Lung (tissue), 12 donors: ENCODE results near the gene ADRA1B. TPM values are rescaled to one million over a fixed set of nuclear protein-coding genes. Genes with fewer than 3 reads are reported as not detected.

Experiments used
- ATAC-seq: fragments of 200-7000 bp; cut with Tn5 transposase; one replicate; pipeline ENCODE4 v1.9.1; 2020; ENCODE audit warnings: moderate number of reproducible peaks; ENCODE audit not compliant: insufficient read depth, low FRiP score
- DNase-seq, 3 donors: peaks; one replicate each; pipeline ENCODE4 v3.0.0-alpha.2; 2013 to 2017
- H3K27ac ChIP-seq, 2 donors: one replicate each; pipeline ENCODE4 v1.5.1; 2013; ENCODE audit warnings: mild to moderate bottlenecking in 2 of 2, moderate library complexity in 2 of 2, control low read depth in 1 of 2, inconsistent platforms in 1 of 2, low read depth in 1 of 2, low read length in 1 of 2
- H3K27me3 ChIP-seq, 3 donors: one replicate each; pipeline ENCODE4 v1.5.1; 2013; ENCODE audit warnings: low read length in 2 of 3; ENCODE audit not compliant: control insufficient read depth in 3 of 3, insufficient read depth in 3 of 3
- H3K36me3 ChIP-seq, 4 donors: one replicate each; pipeline ENCODE4 v1.5.1; 2013; ENCODE audit warnings: low read length in 4 of 4, mild to moderate bottlenecking in 1 of 4, moderate library complexity in 1 of 4; ENCODE audit not compliant: control insufficient read depth in 4 of 4, insufficient read depth in 4 of 4
- H3K4me1 ChIP-seq, 5 donors: one replicate each; pipeline ENCODE4 v1.5.1; 2013; ENCODE audit warnings: low read length in 5 of 5, mild to moderate bottlenecking in 2 of 5, moderate library complexity in 1 of 5; ENCODE audit not compliant: control insufficient read depth in 5 of 5, insufficient read depth in 5 of 5
- H3K4me3 ChIP-seq: one replicate; pipeline ENCODE4 v1.5.1; 2013; ENCODE audit warnings: mild to moderate bottlenecking, control low read depth, moderate library complexity
- H3K9ac ChIP-seq, 2 donors: one replicate each; pipeline ENCODE4 v1.5.1; 2013; ENCODE audit warnings: low read length in 2 of 2, control low read depth in 1 of 2; ENCODE audit not compliant: insufficient read depth in 1 of 2
- H3K9me3 ChIP-seq, 4 donors: one replicate each; pipeline ENCODE4 v1.5.1; 2013; ENCODE audit warnings: low read length in 3 of 4, mild to moderate bottlenecking in 1 of 4, moderate library complexity in 1 of 4; ENCODE audit not compliant: control insufficient read depth in 4 of 4, insufficient read depth in 3 of 4
- CTCF ChIP-seq: IDR thresholded peaks from 2 replicates; pipeline ENCODE4 v1.5.1; 2012; ENCODE audit warnings: mild to moderate bottlenecking; ENCODE audit errors: control extremely low read depth, extremely low read depth
- WGBS, 2 donors: extraction: QIAGEN DNeasy Blood & Tissue Kit; methylation state at CpG; one replicate each; pipeline ENCODE4 v1.1.7; 2013; 5-methylcytosine and 5-hydroxymethylcytosine counted together
- polyA plus RNA-seq, 2 donors: library from polyadenylated mRNA; stranded (reverse); fragments of 200-250 nt; gene quantifications; one replicate each; pipeline ENCODE4 v1.2.1, GENCODE V29; 2013
- total RNA-seq, 2 donors: library from RNA; depleted of rRNA in 1 of 2; stranded (reverse); fragments of >200 nt in 1 of 2; gene quantifications; one replicate each; pipeline ENCODE4 v1.2.1, GENCODE V29; 2014 to 2021
- donor health status: control.
- donor health status: control.
- donor health status: Bipolar disorder and iron deficiency.
- donor health status: healthy.
- donor health status: DM: yes; HTN: yes; CAD: no.

ADRA1B gene
- total and polyA plus RNA-seq, 4 donors, result 1.2 to 6.1 (median 2.3) TPM

- peaks cover 0 to 36% (median 27%) of the 10 kb centered on the region in 5 donors for H3K4me1 ChIP-seq
- H3K27me3 ChIP-seq, result no peaks in the 10 kb centered on the region
- 76 to 89% methylated on average over 8 of the region's 8 CpGs for WGBS, 2 donors
- DNase-seq (peak; percentile 36 to 84 (median 76)), ATAC-seq (no peak)
- peak overlapping the region in 1 of 2 donors; percentile 52 for H3K27ac ChIP-seq
- H3K9me3 ChIP-seq, result peaks cover 0 to 2% (median 0%) of the 10 kb centered on the region in 4 donors
- H3K4me3 ChIP-seq, result no peak overlapping the region
- H3K9ac ChIP-seq, result no peak overlapping the region
- TF ChIP-seq CTCF, result no peak
- H3K36me3 ChIP-seq, result no peaks in the 10 kb centered on the region
These were observed 39.3 kb upstream of the ADRA1B start for GRCh38 chr5:159877016-159877415.

GRCh38 chr5:159877894-159878448 lies 38.3 kb upstream of the ADRA1B start:
- no peak for TF ChIP-seq CTCF
- H3K4me3 ChIP-seq, result no peak overlapping the region
- H3K9ac ChIP-seq, result no peak overlapping the region
- H3K4me1 ChIP-seq, result peaks cover 0 to 36% (median 27%) of the 10 kb centered on the region in 5 donors
- H3K27me3 ChIP-seq, result no peaks in the 10 kb centered on the region
- WGBS, 2 donors, result 48 to 66% methylated on average over 7 of the region's 7 CpGs
- ATAC-seq (peak; percentile 59), DNase-seq (peak; percentile 53 to 80 (median 63))
- peaks cover 0 to 2% (median 0%) of the 10 kb centered on the region in 4 donors for H3K9me3 ChIP-seq
- H3K36me3 ChIP-seq, result no peaks in the 10 kb centered on the region
- peak overlapping the region in 1 of 2 donors; percentile 88 for H3K27ac ChIP-seq

GRCh38 chr5:159878988-159879471 lies 37.3 kb upstream of the ADRA1B start:
- H3K27ac ChIP-seq, result peak overlapping the region; percentile 21 to 63
- no peak for ATAC-seq
- peak; percentile 81 to 91 (median 82) for DNase-seq
- H3K27me3 ChIP-seq, result no peaks in the 10 kb centered on the region
- H3K36me3 ChIP-seq, result no peaks in the 10 kb centered on the region
- no peak for TF ChIP-seq CTCF
- H3K4me1 ChIP-seq, result peaks cover 0 to 36% (median 27%) of the 10 kb centered on the region in 5 donors
- peaks cover 0 to 2% (median 0%) of the 10 kb centered on the region in 4 donors for H3K9me3 ChIP-seq
- H3K4me3 ChIP-seq, result no peak overlapping the region
- WGBS, 2 donors, result 0 to 6% methylated on average over 11 of the region's 11 CpGs
- H3K9ac ChIP-seq, result peak overlapping the region; percentile 31 to 69

GRCh38 chr5:159880676-159881075 lies 35.6 kb upstream of the ADRA1B start:
- peaks cover 0 to 2% (median 0%) of the 10 kb centered on the region in 4 donors for H3K9me3 ChIP-seq
- H3K36me3 ChIP-seq, result no peaks in the 10 kb centered on the region
- ATAC-seq, result no peak
- H3K27me3 ChIP-seq, result no peaks in the 10 kb centered on the region
- H3K27ac ChIP-seq, result no peak overlapping the region
- no peak for TF ChIP-seq CTCF
- H3K9ac ChIP-seq, result no peak overlapping the region
- 93 to 94% methylated on average over 2 of the region's 2 CpGs for WGBS, 2 donors
- no peak for DNase-seq
- no peak overlapping the region for H3K4me3 ChIP-seq
- H3K4me1 ChIP-seq, result peaks cover 0 to 31% (median 27%) of the 10 kb centered on the region in 5 donors
